T-helper 17 cell (primary cell): ENCODE results near the gene DNAJC28. TPM values are rescaled to one million over a fixed set of nuclear protein-coding genes. Genes with fewer than 3 reads are reported as not detected.
"Not testable (repeated sequence)": the region's sequence is repeated elsewhere in the genome, so short reads cannot be mapped to it uniquely, and the experiment has no call there.

ENCODE experiments used
- ATAC-seq: fragments of 150-1000 bp; cut with Tn5 transposase; 2 replicates; pipeline ENCODE4 v1.10.0; 2021; ENCODE audit warnings: mild to moderate bottlenecking, moderate library complexity
- DNase-seq, 3 donors: peaks; one replicate each; pipeline versions ENCODE4 v3.0.0 to v3.0.0-alpha.2; 2020 to 2021
- H3K9me3 ChIP-seq: one replicate; pipeline ENCODE4 v1.7.0; 2013; ENCODE audit warnings: low read length, mild to moderate bottlenecking; ENCODE audit not compliant: control insufficient read depth, poor library complexity, severe bottlenecking
- H3K27ac Mint-ChIP-seq: one replicate; pipeline ENCODE4 v1.8.0; 2022; ENCODE audit warnings: mild to moderate bottlenecking, moderate library complexity, mixed read lengths
- H3K27me3 Mint-ChIP-seq: one replicate; pipeline ENCODE4 v1.8.0; 2022; ENCODE audit warnings: mixed read lengths
- H3K36me3 Mint-ChIP-seq: one replicate; pipeline ENCODE4 v1.8.0; 2022; ENCODE audit warnings: low read depth, mixed read lengths
- H3K4me1 Mint-ChIP-seq: one replicate; pipeline ENCODE4 v1.8.0; 2022; ENCODE audit warnings: mild to moderate bottlenecking, mixed read lengths
- H3K4me3 Mint-ChIP-seq: one replicate; pipeline ENCODE4 v1.8.0; 2022; ENCODE audit warnings: mild to moderate bottlenecking, moderate library complexity, mixed read lengths
- total RNA-seq, 4 donors: library from RNA in 2 of 4; stranded (reverse) in 2 of 4; gene quantifications; one replicate each; pipeline ENCODE4 v1.2.3 and lab custom pipeline; 2022 to 2026

The DNAJC28 gene
- total RNA-seq, 2 donors from 2014 or later: 0.47 TPM; not detected in 1

DNA sequence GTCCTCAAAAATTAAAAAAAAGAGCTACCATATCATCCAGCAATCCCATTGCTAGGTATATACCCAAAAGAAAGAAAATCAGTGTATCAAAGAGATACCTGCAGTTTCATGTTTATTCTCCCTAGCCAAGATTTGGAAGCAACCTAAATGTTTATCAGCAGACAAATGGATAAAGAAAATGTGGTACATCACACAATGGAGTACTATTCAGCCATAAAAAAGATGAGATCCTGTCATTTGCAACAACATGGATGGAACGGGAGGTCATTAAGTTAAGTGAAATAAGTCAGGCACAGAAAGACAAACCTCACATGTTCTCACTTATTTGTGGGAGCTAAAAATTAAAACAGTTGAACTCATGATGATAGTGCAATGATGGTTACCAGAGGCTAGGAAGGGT lies 15.5 kb upstream of the DNAJC28 start:
- not testable (repeated sequence) for H3K36me3 Mint-ChIP-seq

DNA sequence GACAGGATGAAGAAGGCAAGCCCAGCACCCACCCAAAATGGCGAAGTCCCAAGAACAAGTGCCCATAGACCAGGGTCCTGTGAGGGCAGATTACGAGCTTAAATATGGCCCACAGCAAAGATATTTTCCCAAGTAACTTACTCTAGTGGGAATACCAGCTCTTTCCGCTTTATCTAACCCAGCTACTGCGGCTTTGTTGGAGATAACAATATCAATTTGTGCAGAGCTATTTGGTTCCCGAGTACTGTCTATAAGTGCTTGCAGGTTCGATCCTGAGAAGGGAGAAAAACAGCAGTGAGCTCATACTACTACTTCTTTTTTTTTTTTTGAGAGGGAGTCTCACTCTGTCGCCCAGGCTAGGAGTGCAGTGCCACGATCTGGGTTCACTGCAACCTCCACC lies 14.3 kb upstream of the DNAJC28 start:
- ATAC-seq (no peak), DNase-seq (no peak)
- Mint-ChIP-seq H3K4me1 (no peaks in the 10 kb centered on the region), H3K36me3 (peaks cover 6% of the 10 kb centered on the region), H3K4me3 (no peak overlapping the region), H3K27me3 (no peaks in the 10 kb centered on the region), H3K27ac (no peak overlapping the region)
- no peaks in the 10 kb centered on the region for H3K9me3 ChIP-seq

More for the DNA sequence above, 15.5 kb upstream of the DNAJC28 start:
- H3K4me1 Mint-ChIP-seq, H3K27me3 Mint-ChIP-seq, ATAC-seq, H3K9me3 ChIP-seq, DNase-seq, H3K4me3 Mint-ChIP-seq, H3K27ac Mint-ChIP-seq: not testable (repeated sequence)

DNA sequence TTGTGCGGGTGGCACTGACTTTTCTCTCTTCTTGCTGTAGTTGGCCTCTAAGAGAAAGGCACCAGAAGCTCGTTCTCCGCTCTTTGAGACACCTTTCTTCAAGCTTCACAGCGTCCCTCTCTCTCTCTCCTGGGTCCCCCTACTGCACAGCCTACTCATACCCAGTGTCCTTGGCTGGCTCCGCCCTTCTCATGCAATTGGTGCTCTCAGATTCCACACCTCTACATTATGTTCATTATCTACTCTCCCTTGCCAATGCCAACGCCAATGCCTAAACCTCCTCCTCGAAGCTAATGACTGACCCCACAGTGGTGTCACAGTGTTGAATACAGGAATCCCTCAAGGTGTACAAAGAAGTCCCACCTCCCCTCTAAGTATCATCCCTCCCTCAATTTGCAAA lies 4.8 kb upstream of the DNAJC28 start:
- Mint-ChIP-seq H3K4me1 (peaks cover 6% of the 10 kb centered on the region), H3K27me3 (peaks cover 6% of the 10 kb centered on the region), H3K4me3 (no peak overlapping the region), H3K36me3 (peaks cover 3% of the 10 kb centered on the region), H3K27ac (no peak overlapping the region)
- H3K9me3 ChIP-seq: no peaks in the 10 kb centered on the region
- ATAC-seq (no peak), DNase-seq (no peak)

DNA sequence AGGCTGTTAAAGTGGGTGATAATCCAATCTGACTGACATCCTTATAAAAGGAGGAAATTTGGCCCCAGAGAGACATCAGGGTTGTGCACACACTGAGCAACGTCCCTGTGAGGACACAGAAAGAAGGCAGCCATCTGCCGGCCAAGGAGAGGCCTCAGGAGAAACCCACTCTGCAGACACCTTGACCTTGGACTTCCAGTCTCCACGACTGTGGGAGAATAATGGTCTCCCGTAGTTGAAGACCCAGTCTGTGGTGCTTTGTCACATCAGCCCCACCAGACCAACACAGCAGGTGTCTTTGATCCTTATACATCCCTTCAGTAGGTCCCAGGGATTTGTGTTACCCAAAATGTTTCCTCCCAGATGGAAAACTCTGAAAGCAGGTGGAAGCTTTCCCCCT lies 4.2 kb upstream of the DNAJC28 start:
- no peak overlapping the region for H3K4me3 Mint-ChIP-seq
- no peak overlapping the region for H3K27ac Mint-ChIP-seq
- peaks cover 6% of the 10 kb centered on the region for H3K27me3 Mint-ChIP-seq
- peaks cover 3% of the 10 kb centered on the region for H3K36me3 Mint-ChIP-seq
- peaks cover 8% of the 10 kb centered on the region for H3K4me1 Mint-ChIP-seq
- ATAC-seq (no peak), DNase-seq (no peak)
- no peaks in the 10 kb centered on the region for H3K9me3 ChIP-seq

DNA sequence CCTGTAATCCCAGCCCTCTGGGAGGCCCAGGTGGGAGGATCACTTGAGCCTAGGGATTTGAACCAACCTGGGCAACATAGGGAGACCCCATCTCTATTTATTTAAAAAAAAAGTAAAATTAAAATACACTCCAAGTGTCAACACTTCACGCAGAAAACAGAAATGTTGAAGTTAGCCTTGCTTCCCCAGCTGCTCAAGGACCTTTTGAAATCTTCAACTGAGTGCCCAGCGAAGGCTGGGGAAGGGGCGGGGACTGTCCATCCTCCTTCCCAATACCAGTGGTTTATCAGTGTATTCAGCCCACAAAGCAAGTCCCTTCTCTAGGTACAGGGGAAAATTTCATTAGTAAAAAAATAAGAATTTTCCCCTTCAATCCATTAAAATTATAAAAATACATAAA lies 2.2 kb upstream of the DNAJC28 start:
- Mint-ChIP-seq H3K36me3 (peaks cover 3% of the 10 kb centered on the region), H3K4me3 (no peak overlapping the region), H3K27me3 (peaks cover 6% of the 10 kb centered on the region), H3K27ac (no peak overlapping the region), H3K4me1 (peaks cover 8% of the 10 kb centered on the region)
- DNase-seq (no peak), ATAC-seq (no peak)
- no peaks in the 10 kb centered on the region for H3K9me3 ChIP-seq

DNA sequence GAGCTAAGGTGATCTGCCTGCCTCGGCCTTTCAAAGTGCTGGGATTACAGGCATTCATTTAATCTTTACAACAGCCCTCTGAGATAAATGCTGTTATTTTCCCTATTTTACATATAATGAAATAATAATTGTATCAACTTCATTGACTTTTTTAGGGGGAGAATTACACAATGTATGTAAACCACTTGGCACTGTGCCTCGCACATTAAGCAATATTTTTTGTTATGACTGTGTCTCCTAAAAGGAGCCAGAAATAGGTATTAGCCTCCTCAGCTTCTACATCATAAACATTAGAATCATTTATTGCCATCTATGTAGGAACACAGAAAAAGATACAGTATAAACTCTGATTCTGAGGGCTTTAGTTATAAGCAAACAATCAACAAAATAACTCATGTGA lies 1.1 kb upstream of the DNAJC28 start:
- Mint-ChIP-seq H3K4me1 (peaks cover 8% of the 10 kb centered on the region), H3K27me3 (peaks cover 6% of the 10 kb centered on the region), H3K4me3 (peak overlapping the region; percentile 69), H3K27ac (peak overlapping the region; percentile 93), H3K36me3 (peaks cover 3% of the 10 kb centered on the region)
- DNase-seq (no peak), ATAC-seq (no peak)
- H3K9me3 ChIP-seq: no peaks in the 10 kb centered on the region

DNA sequence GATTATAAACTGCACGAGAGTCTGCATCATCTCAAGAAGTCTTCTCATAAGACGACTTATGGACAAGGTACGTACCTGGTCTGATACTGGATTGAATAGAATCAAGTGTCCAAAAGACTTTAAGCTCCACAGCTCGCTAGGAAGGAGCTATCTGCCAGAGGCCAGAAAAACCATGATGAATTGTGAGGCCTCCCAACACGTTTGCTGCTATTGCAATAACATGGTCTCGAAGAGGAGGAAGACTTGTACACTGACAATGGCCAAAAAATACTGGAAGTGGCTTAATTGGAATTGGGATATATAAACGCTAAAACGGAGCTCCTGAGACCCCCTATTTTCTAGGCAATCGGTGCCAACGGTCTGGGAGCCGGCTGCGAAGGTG lies 534 bp downstream of the DNAJC28 start:
- H3K36me3 Mint-ChIP-seq: no peaks in the 10 kb centered on the region
- ATAC-seq: no peak
- peak overlapping the region; percentile 95 for H3K4me3 Mint-ChIP-seq
- H3K27me3 Mint-ChIP-seq: peaks cover 6% of the 10 kb centered on the region
- no peak for DNase-seq
- H3K9me3 ChIP-seq: no peaks in the 10 kb centered on the region
- peak overlapping the region; percentile 93 for H3K27ac Mint-ChIP-seq
- peaks cover 8% of the 10 kb centered on the region for H3K4me1 Mint-ChIP-seq

DNA sequence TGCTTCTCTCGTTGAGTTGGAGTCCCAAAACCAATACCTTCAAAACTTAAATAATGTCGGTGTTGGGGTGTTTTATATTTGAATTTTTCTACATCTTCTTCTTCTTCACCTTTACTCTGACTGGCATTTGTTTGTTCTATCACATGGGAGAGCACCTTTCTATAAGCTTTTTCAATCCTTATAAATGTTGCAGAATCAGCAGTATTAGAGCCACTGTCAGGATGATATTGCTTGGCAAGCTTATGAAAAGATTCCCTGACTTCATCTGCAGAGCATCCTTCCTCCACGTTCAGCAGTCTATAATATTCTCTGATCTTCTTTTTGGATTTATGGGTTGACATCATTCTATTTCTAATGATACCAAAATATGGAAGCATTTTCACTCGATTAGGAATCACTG lies 2.6 kb downstream of the DNAJC28 start:
- H3K4me1 Mint-ChIP-seq: peaks cover 8% of the 10 kb centered on the region
- H3K4me3 Mint-ChIP-seq: no peak overlapping the region
- no peaks in the 10 kb centered on the region for H3K27me3 Mint-ChIP-seq
- ATAC-seq (no peak), DNase-seq (no peak)
- no peaks in the 10 kb centered on the region for H3K9me3 ChIP-seq
- no peak overlapping the region for H3K27ac Mint-ChIP-seq
- no peaks in the 10 kb centered on the region for H3K36me3 Mint-ChIP-seq

DNA sequence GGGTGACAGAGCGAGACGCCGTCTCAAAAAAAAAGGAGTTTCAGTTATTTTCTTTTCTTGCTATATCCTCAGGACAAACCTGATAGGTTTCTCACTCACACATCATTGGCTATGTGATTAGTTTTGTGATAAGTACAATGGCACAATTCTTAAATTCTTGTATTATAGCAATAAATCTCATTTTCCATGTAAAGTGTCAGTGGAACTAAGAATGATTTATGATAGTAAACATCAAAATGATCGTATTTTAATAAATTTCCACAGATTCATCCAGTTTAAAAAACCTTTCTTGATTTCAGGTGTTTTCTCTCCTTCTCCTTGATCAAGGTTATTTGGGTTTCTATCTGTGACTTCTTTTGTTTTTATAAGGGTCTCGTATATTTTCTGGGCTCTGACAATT lies 3.5 kb downstream of the DNAJC28 start:
- no peak for ATAC-seq
- no peak for DNase-seq
- H3K4me3 Mint-ChIP-seq: no peak overlapping the region
- peaks cover 8% of the 10 kb centered on the region for H3K4me1 Mint-ChIP-seq
- H3K27ac Mint-ChIP-seq: no peak overlapping the region
- H3K9me3 ChIP-seq: no peaks in the 10 kb centered on the region
- no peaks in the 10 kb centered on the region for H3K27me3 Mint-ChIP-seq
- H3K36me3 Mint-ChIP-seq: no peaks in the 10 kb centered on the region

DNA sequence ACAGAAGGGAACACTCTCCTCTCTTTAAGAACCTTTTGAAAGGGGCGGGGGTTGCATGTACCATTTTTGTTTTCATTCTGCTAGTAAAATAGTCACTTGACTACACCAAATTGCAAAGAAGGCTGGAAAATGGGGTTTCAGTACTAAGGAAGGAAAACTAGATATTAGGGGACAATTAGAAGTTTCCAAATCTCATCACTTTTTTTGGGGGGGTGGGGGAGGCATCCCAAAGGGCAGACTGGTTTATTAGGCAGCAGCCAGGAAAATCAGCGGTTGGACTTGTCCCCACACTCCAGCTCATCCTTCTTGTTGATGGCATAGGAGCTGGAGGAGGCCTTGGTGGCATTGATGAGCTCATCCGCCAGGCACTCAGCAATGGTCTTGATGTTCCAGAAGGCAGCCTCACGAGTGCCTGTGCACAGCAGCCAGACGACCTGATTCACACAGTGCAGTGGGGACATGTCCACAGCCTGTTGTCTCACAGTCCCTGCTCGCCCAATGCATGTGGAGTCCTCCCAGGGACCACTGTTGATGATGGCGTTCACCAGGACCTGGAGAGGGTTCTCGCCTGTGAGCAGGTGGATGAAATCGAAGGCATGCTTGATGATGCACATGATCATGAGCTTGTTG lies 10.1 kb downstream of the DNAJC28 start:
- no peaks in the 10 kb centered on the region for H3K9me3 ChIP-seq
- no peak overlapping the region for H3K27ac Mint-ChIP-seq
- no peaks in the 10 kb centered on the region for H3K36me3 Mint-ChIP-seq
- no peak for ATAC-seq
- no peaks in the 10 kb centered on the region for H3K27me3 Mint-ChIP-seq
- peak overlapping the region; percentile 90 for H3K4me3 Mint-ChIP-seq
- no peak for DNase-seq
- peaks cover 15% of the 10 kb centered on the region for H3K4me1 Mint-ChIP-seq

DNA sequence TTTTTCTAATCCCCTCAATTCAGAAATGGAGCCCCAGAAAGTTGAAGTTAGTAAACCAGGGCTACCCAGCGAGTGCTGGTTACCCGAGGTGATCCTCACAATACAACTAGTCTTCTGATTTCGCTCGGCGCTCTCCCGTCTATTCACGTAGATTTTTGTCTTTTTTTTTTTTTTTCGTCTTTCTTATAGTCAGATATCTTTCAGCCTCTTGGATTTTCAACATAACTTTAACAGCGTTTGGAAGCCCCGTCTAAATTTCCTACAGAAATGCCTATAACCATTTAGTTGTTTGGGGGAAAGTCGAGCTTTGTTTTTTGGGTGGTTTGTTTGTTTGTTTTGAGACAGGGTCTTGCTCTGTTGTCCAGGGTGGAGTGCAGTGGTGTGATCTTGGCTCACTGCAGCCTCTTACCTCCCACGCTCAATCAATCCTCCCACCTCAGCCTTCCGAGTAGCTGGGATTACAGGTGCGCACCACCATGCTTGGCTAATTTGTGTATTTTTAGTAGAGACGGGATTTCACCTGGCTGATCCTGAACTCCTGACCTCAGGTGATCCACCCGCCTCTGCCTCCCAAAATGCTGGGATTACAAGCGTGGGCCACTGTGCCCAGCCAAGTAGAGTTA lies 10.9 kb downstream of the DNAJC28 start:
- peak overlapping the region; percentile 90 for H3K4me3 Mint-ChIP-seq
- no peaks in the 10 kb centered on the region for H3K36me3 Mint-ChIP-seq
- peak overlapping the region; percentile 93 for H3K27ac Mint-ChIP-seq
- H3K9me3 ChIP-seq: no peaks in the 10 kb centered on the region
- peaks cover 15% of the 10 kb centered on the region for H3K4me1 Mint-ChIP-seq
- no peaks in the 10 kb centered on the region for H3K27me3 Mint-ChIP-seq
- no peak for DNase-seq
- no peak for ATAC-seq

DNA sequence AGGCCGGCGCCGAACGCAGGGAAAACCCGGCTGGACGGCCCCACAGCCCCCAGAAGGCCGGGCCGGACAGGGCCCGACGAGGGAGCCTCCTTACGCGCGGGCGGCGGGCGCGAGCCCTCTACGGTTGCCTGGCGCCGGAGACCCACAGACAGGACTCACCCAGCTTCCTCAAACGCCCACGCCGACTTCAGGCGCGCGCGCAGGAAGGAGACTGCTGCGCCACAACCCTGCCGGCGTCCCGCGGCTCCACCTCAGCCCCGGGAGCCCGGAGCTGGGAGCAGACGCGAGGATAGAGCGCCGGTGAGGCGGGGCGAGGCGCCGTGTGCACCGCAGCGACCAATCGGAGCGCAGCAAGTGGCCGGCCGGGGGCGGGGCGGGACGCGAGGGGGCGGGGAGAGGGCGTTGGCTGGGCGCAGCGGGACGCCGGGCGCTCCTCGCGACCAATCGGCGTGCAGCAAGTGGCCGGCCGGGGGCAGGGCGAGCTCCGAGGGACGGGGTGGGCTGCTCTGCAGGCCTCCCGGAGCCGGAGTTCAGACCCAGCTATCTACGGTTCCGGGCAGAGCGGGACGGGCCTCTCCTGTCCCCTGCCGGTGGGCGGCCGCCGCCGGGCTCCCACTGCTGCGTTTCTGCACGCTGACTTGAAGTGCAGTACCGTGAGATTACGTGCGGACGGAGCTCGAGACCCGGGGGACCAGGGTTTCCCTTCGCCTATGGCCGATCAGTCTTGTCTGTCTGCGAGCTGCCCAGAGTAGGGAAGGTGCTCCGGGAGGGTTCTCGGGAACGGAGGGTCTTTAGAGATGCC lies 11.6 kb downstream of the DNAJC28 start, which contains the start of gene TMEM50B:
TMEM50B (minus strand) TSS at position 296 of the 802 bp plus-strand sequence. CDS start 11,089 bp downstream, outside the sequence.
- Mint-ChIP-seq H3K4me3 (peak within 1 kb of the TSS; percentile 90), H3K4me1 (peaks cover 15% of the 10 kb centered on the region), H3K27me3 (no peaks in the 10 kb centered on the region), H3K36me3 (no peaks in the 10 kb centered on the region), H3K27ac (peak within 1 kb of the TSS; percentile 93)
- H3K9me3 ChIP-seq: no peaks in the 10 kb centered on the region
- ATAC-seq (peak; percentile 89), DNase-seq (peak; percentile 85 to 98 (median 97))

DNA sequence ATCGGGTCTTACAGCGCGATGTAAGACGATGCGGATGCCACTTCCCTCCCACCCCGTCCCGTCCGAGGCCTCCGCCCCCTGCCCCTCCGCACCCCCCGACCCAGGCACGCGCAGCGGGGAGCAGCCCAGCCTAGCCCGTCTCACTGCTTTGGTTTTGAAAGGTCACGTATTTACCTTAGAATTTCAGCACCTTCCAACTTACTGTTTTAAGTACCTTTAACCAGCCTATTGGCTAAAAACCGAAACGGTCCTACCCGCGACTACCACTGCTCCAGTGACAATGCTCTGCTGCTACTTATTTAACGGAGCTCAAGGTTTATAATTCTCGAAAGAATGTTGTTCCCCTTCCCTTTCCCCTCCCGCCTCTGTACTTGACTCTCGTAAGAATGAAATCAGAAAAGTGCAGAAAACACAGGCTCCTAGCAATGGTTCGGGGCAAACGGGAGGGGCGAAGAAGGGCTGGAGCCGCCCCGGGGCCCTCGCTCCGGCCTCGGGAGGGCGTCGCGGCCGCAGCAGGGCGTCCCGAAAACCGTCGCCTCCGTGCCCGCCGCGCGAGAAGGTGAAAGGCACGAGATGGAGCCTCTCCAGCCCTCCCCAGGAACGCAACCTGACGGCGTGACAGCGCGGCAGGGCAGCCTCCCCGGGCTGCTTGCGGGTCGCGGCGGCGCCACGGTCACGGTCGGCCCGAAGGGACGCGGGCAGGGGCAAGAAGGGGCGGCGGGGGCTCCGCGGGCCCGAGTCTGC lies 12.4 kb downstream of the DNAJC28 start:
- peak; percentile 31 to 38 (median 32) for DNase-seq
- no peaks in the 10 kb centered on the region for H3K36me3 Mint-ChIP-seq
- H3K27ac Mint-ChIP-seq: peak overlapping the region; percentile 67
- peak overlapping the region; percentile 90 for H3K4me3 Mint-ChIP-seq
- no peaks in the 10 kb centered on the region for H3K9me3 ChIP-seq
- peak; percentile 26 for ATAC-seq
- peaks cover 15% of the 10 kb centered on the region for H3K4me1 Mint-ChIP-seq
- no peaks in the 10 kb centered on the region for H3K27me3 Mint-ChIP-seq
